MCF 10A (cell line): ENCODE measurements around the gene TEX12. TPM values are rescaled to one million over a fixed set of nuclear protein-coding genes. Genes with fewer than 3 reads are reported as not detected.

Experiments used
- BruUV-seq: library from RNA; stranded (reverse); fragments of 400-500 nt; replicated peaks from 2 replicates; lab custom pipeline; 2021; lab: Mats Ljungman, UMichigan
- CTCF ChIA-PET: fragments of 300-600 bp; sonication (Branson Sonifier 250); formaldehyde crosslinking; extraction: SDS; loops from one replicate; lab custom pipeline; 2021; ENCODE audit warnings: antibody characterized with exemption, inconsistent platforms; lab: Yijun Ruan, JAX
- POLR2A ChIA-PET: fragments of 300-600, 350-650 bp; sonication (Branson Sonifier 250); formaldehyde crosslinking; extraction: SDS; loops from one replicate; lab custom pipeline; 2020; ENCODE audit warnings: antibody characterized with exemption, inconsistent platforms; lab: Yijun Ruan, JAX
- DNase-seq: peaks from one replicate; pipeline ENCODE4 v3.0.0-alpha.2; 2018; ENCODE audit not compliant: unreplicated experiment
- H3K27ac Mint-ChIP-seq: one replicate; pipeline ENCODE4 v1.8.0; 2022; ENCODE audit warnings: mild to moderate bottlenecking, low read depth, mixed read lengths; ENCODE audit not compliant: unreplicated experiment
- H3K27me3 Mint-ChIP-seq: one replicate; pipeline ENCODE4 v1.8.0; 2022; ENCODE audit warnings: mixed read lengths; ENCODE audit not compliant: insufficient read depth, unreplicated experiment
- H3K36me3 Mint-ChIP-seq: one replicate; pipeline ENCODE4 v1.8.0; 2022; ENCODE audit warnings: mild to moderate bottlenecking, moderate library complexity, mixed read lengths; ENCODE audit not compliant: insufficient read depth, unreplicated experiment
- H3K4me1 Mint-ChIP-seq: one replicate; pipeline ENCODE4 v1.8.0; 2022; ENCODE audit warnings: mixed read lengths; ENCODE audit not compliant: insufficient read depth, unreplicated experiment
- H3K4me3 Mint-ChIP-seq: one replicate; pipeline ENCODE4 v1.8.0; 2022; ENCODE audit warnings: mild to moderate bottlenecking, moderate library complexity, mixed read lengths; ENCODE audit not compliant: unreplicated experiment
- H3K9me3 Mint-ChIP-seq: one replicate; pipeline ENCODE4 v1.8.0; 2022; ENCODE audit warnings: mixed read lengths; ENCODE audit not compliant: unreplicated experiment
- intact Hi-C: fragments of 100-400 bp; cut with micrococcal nuclease; formaldehyde crosslinking; loops from 2 replicates; pipeline ENCODE4 v1.14.1; 2022
- total RNA-seq: library from RNA; stranded (reverse); gene quantifications from 2 replicates; pipeline ENCODE4 v1.2.3, GENCODE V29; 2022
- TF ChIP-seq, protein P1 (sequence below): fragments of 200-600 bp; IDR thresholded peaks from one replicate; pipeline ENCODE4 v1.8.0; 2022; ENCODE audit warnings: antibody characterized with exemption, mild to moderate bottlenecking; ENCODE audit not compliant: unreplicated experiment

TEX12 gene
- total RNA-seq, 1 experiment from 2014 or later = not detected

- H3K4me3 Mint-ChIP-seq = peak within 1 kb of the TSS; percentile 96
- intact Hi-C loops = loop anchor here (10.0 kb wide), 1 partner anchor 289 kb away; the partner anchor contains the start of genes ALG9, CFAP68 and FDXACB1
- ChIA-PET CTCF (interaction anchor here (0.7 to 1.4 kb wide), 4 partner anchors 9 to 116 kb away, joined by 3 to 4 read pairs (median 3); no protein-coding TSS in a partner anchor), POLR2A (interaction anchor here (0.6 to 3.9 kb wide), 22 partner anchors 8 to 409 kb away, joined by 3 to 68 read pairs (median 6); partner anchors contain the start of genes BCO2, NKAPD1, PIH1D2 and PTS)
- no TSS peak for BruUV-seq
- H3K27ac Mint-ChIP-seq = peak within 1 kb of the TSS; percentile 97
- H3K27me3 Mint-ChIP-seq = no peaks in the 10 kb centered on the region
- DNase-seq = peak; percentile 88
- H3K4me1 Mint-ChIP-seq = peaks cover 53% of the 10 kb centered on the region
- peaks cover 24% of the 10 kb centered on the region for H3K36me3 Mint-ChIP-seq
- H3K9me3 Mint-ChIP-seq = no peaks in the 10 kb centered on the region
- TF ChIP-seq, protein P1, sequence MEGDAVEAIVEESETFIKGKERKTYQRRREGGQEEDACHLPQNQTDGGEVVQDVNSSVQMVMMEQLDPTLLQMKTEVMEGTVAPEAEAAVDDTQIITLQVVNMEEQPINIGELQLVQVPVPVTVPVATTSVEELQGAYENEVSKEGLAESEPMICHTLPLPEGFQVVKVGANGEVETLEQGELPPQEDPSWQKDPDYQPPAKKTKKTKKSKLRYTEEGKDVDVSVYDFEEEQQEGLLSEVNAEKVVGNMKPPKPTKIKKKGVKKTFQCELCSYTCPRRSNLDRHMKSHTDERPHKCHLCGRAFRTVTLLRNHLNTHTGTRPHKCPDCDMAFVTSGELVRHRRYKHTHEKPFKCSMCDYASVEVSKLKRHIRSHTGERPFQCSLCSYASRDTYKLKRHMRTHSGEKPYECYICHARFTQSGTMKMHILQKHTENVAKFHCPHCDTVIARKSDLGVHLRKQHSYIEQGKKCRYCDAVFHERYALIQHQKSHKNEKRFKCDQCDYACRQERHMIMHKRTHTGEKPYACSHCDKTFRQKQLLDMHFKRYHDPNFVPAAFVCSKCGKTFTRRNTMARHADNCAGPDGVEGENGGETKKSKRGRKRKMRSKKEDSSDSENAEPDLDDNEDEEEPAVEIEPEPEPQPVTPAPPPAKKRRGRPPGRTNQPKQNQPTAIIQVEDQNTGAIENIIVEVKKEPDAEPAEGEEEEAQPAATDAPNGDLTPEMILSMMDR = no peak
Observed at GRCh38 chr11:112163875-112164685, 3.1 kb upstream of the TEX12 start, which contains the start of gene IL18. IL18 (minus strand) TSS chr11:112164094; CDS start chr11:112155053, 9,041 bp downstream.

DNA sequence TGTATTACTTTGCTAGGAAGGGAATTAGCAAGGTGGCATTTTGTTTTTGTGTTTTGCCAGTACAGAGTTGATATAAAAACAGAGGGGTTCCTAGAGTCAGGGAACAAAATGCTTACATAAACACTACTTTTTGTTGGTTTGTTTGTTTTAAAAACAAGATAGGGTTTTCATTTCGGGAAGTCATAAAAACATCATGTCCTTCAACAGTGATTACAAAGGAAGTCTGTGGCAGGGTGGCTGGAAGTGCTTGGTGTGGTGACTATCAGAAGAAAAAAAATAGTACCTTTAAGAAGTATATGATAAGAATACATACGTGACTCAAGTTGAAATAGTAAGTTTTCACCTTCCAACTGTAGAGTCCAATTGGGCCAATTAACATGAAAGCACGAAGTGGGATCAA lies 2.1 kb upstream of the TEX12 start:
- Mint-ChIP-seq H3K4me3 (no peak overlapping the region), H3K9me3 (no peaks in the 10 kb centered on the region), H3K27me3 (no peaks in the 10 kb centered on the region), H3K36me3 (peaks cover 20% of the 10 kb centered on the region), H3K4me1 (peaks cover 43% of the 10 kb centered on the region), H3K27ac (no peak overlapping the region)
- CTCF ChIA-PET = interaction anchor here (1.0 kb wide), 2 partner anchors 8 to 30 kb away, joined by 3 to 4 read pairs; no protein-coding TSS in a partner anchor
- POLR2A ChIA-PET = interaction anchor here (0.6 to 3.9 kb wide), 8 partner anchors 11 to 410 kb away, joined by 3 to 68 read pairs (median 22); partner anchors contain the start of genes BCO2, SDHD and TIMM8B
- intact Hi-C loops = loop anchor here (10.0 kb wide), 1 partner anchor 290 kb away; the partner anchor contains the start of genes ALG9, CFAP68 and FDXACB1
- no TSS peak for BruUV-seq
- no peak for DNase-seq
- TF ChIP-seq, protein P1 = no peak

DNA sequence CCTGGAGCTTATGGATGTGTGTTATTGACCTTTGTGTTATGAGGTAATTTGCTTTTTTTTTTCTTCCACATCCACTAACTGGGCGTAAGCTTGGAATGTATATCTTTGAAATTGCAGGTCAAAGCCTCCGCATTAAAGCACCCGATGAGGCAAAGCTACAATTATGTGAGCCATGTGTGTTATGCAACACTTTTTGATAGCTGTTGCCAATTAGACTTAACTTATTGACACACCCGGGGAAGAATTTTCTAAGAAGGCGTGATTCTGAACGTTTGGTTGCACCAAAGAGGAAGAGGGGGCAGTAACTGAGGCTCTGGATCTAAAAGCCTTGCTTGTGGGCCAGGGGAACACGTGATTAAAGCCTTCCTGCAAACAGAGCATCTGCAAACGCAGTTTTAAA lies 610 bp upstream of the TEX12 start:
- H3K27me3 Mint-ChIP-seq = no peaks in the 10 kb centered on the region
- peaks cover 5% of the 10 kb centered on the region for H3K36me3 Mint-ChIP-seq
- BruUV-seq = no TSS peak
- TF ChIP-seq, protein P1 = no peak
- H3K4me3 Mint-ChIP-seq = no peak overlapping the region
- peaks cover 31% of the 10 kb centered on the region for H3K4me1 Mint-ChIP-seq
- DNase-seq = peak; percentile 82
- CTCF ChIA-PET = interaction anchor here (0.6 to 1.3 kb wide), 2 partner anchors 53 to 1007 kb away, joined by 3 to 6 read pairs; no protein-coding TSS in a partner anchor
- peak overlapping the region; percentile 44 for H3K27ac Mint-ChIP-seq
- POLR2A ChIA-PET = interaction anchor here (0.6 to 2.2 kb wide), 14 partner anchors 9 to 638 kb away, joined by 3 to 15 read pairs (median 4); partner anchors contain the start of genes BCO2 and PTS
- intact Hi-C loops = loop anchor here (10.0 kb wide), 1 partner anchor 292 kb away; the partner anchor contains the start of genes ALG9, CFAP68 and FDXACB1
- no peaks in the 10 kb centered on the region for H3K9me3 Mint-ChIP-seq
